Ovary (tissue), 3 donors: ENCODE results near the gene PKN1.

Experiments used
- POLR2A ChIP-seq: fragments of 450-650 bp; IDR thresholded peaks from one replicate; pipeline ENCODE4 v1.6.1; 2017; ENCODE audit warnings: antibody characterized with exemption, mild to moderate bottlenecking, moderate library complexity
- TF ChIP-seq, protein P1 (sequence below), 3 donors: fragments of 450-650 bp in 2 of 3; fragments of 200-600 bp in 1 of 3; IDR thresholded peaks; one replicate each; pipeline versions ENCODE4 v1.5.1 to v1.8.0; 2016 to 2022; ENCODE audit warnings: antibody characterized with exemption in 3 of 3, mild to moderate bottlenecking in 1 of 3
- donor health status: DM: no; HTN: no; CAD: no.

DNA sequence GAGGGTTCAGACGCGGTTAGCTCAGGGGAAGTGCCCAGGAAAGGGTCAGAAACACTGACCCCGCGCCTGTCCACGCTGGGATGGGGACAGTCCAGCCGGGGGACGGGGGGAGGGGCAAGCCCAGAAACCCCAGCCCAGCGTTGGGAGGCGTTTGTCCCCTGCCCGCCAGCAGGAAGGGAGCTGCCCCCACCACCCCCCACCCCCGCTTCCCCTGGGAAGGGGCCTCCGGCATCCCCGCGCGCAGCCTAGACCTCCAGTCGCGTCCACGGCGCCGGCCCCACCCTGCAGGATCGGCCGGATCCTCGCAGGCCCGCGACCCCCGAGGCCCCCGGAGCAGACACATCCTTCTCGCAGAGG lies 62.5 kb downstream of the PKN1 start:
- TF ChIP-seq, protein P1, sequence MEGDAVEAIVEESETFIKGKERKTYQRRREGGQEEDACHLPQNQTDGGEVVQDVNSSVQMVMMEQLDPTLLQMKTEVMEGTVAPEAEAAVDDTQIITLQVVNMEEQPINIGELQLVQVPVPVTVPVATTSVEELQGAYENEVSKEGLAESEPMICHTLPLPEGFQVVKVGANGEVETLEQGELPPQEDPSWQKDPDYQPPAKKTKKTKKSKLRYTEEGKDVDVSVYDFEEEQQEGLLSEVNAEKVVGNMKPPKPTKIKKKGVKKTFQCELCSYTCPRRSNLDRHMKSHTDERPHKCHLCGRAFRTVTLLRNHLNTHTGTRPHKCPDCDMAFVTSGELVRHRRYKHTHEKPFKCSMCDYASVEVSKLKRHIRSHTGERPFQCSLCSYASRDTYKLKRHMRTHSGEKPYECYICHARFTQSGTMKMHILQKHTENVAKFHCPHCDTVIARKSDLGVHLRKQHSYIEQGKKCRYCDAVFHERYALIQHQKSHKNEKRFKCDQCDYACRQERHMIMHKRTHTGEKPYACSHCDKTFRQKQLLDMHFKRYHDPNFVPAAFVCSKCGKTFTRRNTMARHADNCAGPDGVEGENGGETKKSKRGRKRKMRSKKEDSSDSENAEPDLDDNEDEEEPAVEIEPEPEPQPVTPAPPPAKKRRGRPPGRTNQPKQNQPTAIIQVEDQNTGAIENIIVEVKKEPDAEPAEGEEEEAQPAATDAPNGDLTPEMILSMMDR (IDR thresholded peaks at IDR 0.05), result no peak
- TF ChIP-seq POLR2A, result no peak
